Stimulated activated CD8-positive, alpha-beta memory T cell treated with anti-CD3 and anti-CD28 coated beads, Interleukin-7, amount 100 ng/mL, for 48 hours (primary cell): ENCODE measurements around the gene SETD2.
"Not testable (repeated sequence)": the region's sequence is repeated elsewhere in the genome, so short reads cannot be mapped to it uniquely, and the experiment has no call there.

Experiments
- DNase-seq, 2 donors: peaks; one replicate each; pipeline ENCODE4 v3.0.0-alpha.2; 2020; ENCODE audit warnings: low read depth in 1 of 2; ENCODE audit errors: extremely low read depth in 1 of 2

The SETD2 gene

GRCh38 chr3:47036145-47036544 is 127.8 kb downstream of the SETD2 start:
- DNase-seq = no peak

GRCh38 chr3:47035645-47036044 is 128.3 kb downstream of the SETD2 start:
- no peak for DNase-seq

GRCh38 chr3:47034868-47035489 is 128.9 kb downstream of the SETD2 start:
- DNase-seq = no peak

- not testable (repeated sequence) for DNase-seq
These were observed 132.9 kb downstream of the SETD2 start for GRCh38 chr3:47031041-47031440.

GRCh38 chr3:47028667-47029066 is 135.2 kb downstream of the SETD2 start:
- no peak for DNase-seq

GRCh38 chr3:47028146-47028545 is 135.8 kb downstream of the SETD2 start:
- DNase-seq = no peak

- not testable (repeated sequence) for DNase-seq
These were observed 137.5 kb downstream of the SETD2 start for GRCh38 chr3:47026432-47026831.

GRCh38 chr3:47024932-47025331 is 139.0 kb downstream of the SETD2 start:
- DNase-seq = no peak

GRCh38 chr3:47022641-47023071 is 141.3 kb downstream of the SETD2 start:
- no peak for DNase-seq

- no peak for DNase-seq
These were observed 143.6 kb downstream of the SETD2 start for GRCh38 chr3:47020311-47020710.

GRCh38 chr3:47019201-47019600 is 144.7 kb downstream of the SETD2 start:
- DNase-seq = peak in 1 of 2 donors; percentile 51

GRCh38 chr3:47018269-47018611 is 145.7 kb downstream of the SETD2 start:
- no peak for DNase-seq

- no peak for DNase-seq
These were observed 146.2 kb downstream of the SETD2 start for GRCh38 chr3:47017504-47018268.

GRCh38 chr3:47016934-47017435 is 146.9 kb downstream of the SETD2 start:
- DNase-seq = peak in 1 of 2 donors; percentile 40

GRCh38 chr3:47016086-47016933 is 147.6 kb downstream of the SETD2 start:
- no peak for DNase-seq

- DNase-seq = no peak
These were observed 148.8 kb downstream of the SETD2 start for GRCh38 chr3:47015151-47015550.

- no peak for DNase-seq
These were observed 149.9 kb downstream of the SETD2 start for GRCh38 chr3:47014036-47014435.

- no peak for DNase-seq
These were observed 150.7 kb downstream of the SETD2 start for GRCh38 chr3:47013231-47013630.

- DNase-seq = no peak
These were observed 151.3 kb downstream of the SETD2 start for GRCh38 chr3:47012342-47013230.

- DNase-seq = no peak
These were observed 152.5 kb downstream of the SETD2 start for GRCh38 chr3:47011371-47011770.
